A673 (cell line): ENCODE measurements around the gene IL17B. TPM values are rescaled to one million over a fixed set of nuclear protein-coding genes. Genes with fewer than 3 reads are reported as not detected.

Experiments
- BruUV-seq: library from RNA; stranded (reverse); fragments of 400-500 nt; replicated peaks from 2 replicates; lab custom pipeline; 2021; lab: Mats Ljungman, UMichigan
- CTCF ChIA-PET: fragments of 300-600 bp; sonication (Branson Sonifier 250); formaldehyde crosslinking; loops from one replicate; lab custom pipeline; 2022; ENCODE audit warnings: antibody characterized with exemption; lab: Charles Lee
- POLR2A ChIA-PET: fragments of 300-600 bp; sonication (Branson Sonifier 250); formaldehyde crosslinking; loops from one replicate; lab custom pipeline; 2022; ENCODE audit warnings: antibody characterized with exemption; ENCODE audit not compliant: low non-redundant PET; lab: Charles Lee
- DNase-seq: peaks from one replicate; pipeline ENCODE4 v3.0.0-alpha.2; 2015; ENCODE audit warnings: low spot score
- H3K27ac ChIP-seq: fragments of 200-600 bp; sonication (generic); 2 replicates; pipeline ENCODE4 v1.5.1; 2016; ENCODE audit warnings: mixed run types, low read depth, mild to moderate bottlenecking, mixed read lengths, antibody characterized with exemption, low read length; ENCODE audit not compliant: poor library complexity, severe bottlenecking
- H3K27me3 ChIP-seq: fragments of 200-600 bp; sonication (generic); replicated peaks from 2 replicates; pipeline ENCODE4 v1.6.1; 2017; ENCODE audit warnings: mixed run types, low read depth, mild to moderate bottlenecking, mixed read lengths, antibody characterized with exemption, low read length; ENCODE audit not compliant: insufficient read depth, poor library complexity
- H3K36me3 ChIP-seq: fragments of 200-600 bp; sonication (generic); 2 replicates; pipeline ENCODE4 v1.6.1; 2016; ENCODE audit warnings: mixed run types, mild to moderate bottlenecking, mixed read lengths, antibody characterized with exemption, low read length; ENCODE audit not compliant: insufficient read depth, poor library complexity, severe bottlenecking
- H3K4me1 ChIP-seq: fragments of 200-600 bp; sonication (generic); 2 replicates; pipeline ENCODE4 v1.6.1; 2017; ENCODE audit warnings: mixed run types, mild to moderate bottlenecking, mixed read lengths, antibody characterized with exemption, low read length; ENCODE audit not compliant: insufficient read depth, poor library complexity, severe bottlenecking
- H3K4me3 ChIP-seq: fragments of 200-600 bp; sonication (generic); 2 replicates; pipeline ENCODE4 v1.5.1; 2016; ENCODE audit warnings: low read depth, mixed run types, mild to moderate bottlenecking, mixed read lengths, low read length; ENCODE audit not compliant: poor library complexity, severe bottlenecking
- H3K9me3 ChIP-seq: fragments of 200-600 bp; sonication (generic); 2 replicates; pipeline ENCODE4 v1.6.1; 2016; ENCODE audit warnings: mixed run types, low read depth, mild to moderate bottlenecking, mixed read lengths, antibody characterized with exemption, low read length; ENCODE audit not compliant: poor library complexity, severe bottlenecking
- CTCF ChIP-seq: fragments of 300-800, 200-600 bp; sonication (generic); conservative IDR thresholded peaks from 2 replicates; pipeline ENCODE4 v1.5.1; 2017; ENCODE audit warnings: low read depth, mild to moderate bottlenecking, antibody characterized with exemption, low read length, moderate library complexity, mixed read lengths
- EZH2 ChIP-seq: fragments of 200-600 bp; sonication (generic); IDR thresholded peaks from 2 replicates; pipeline ENCODE4 v1.6.1; 2017; ENCODE audit warnings: borderline replicate concordance, low read depth, mild to moderate bottlenecking, mixed read lengths, antibody characterized with exemption, low read length; ENCODE audit not compliant: poor library complexity, severe bottlenecking
- intact Hi-C: fragments of 100-400 bp; cut with micrococcal nuclease; formaldehyde crosslinking; loops from one replicate; pipeline ENCODE4 v1.10.0; 2022; ENCODE audit not compliant: unreplicated experiment
- total RNA-seq: library from RNA; stranded (reverse); gene quantifications from 2 replicates; pipeline ENCODE4 v1.2.3, GENCODE V29; 2021

The IL17B gene
- total RNA-seq, 1 experiment from 2014 or later = not detected

- Histone ChIP-seq H3K9me3 (no peaks in the 10 kb centered on the region), H3K4me1 (peaks cover 10% of the 10 kb centered on the region), H3K27ac (no peak overlapping the region), H3K4me3 (no peak overlapping the region), H3K27me3 (no peaks in the 10 kb centered on the region), H3K36me3 (peaks cover 40% of the 10 kb centered on the region)
- ChIA-PET CTCF (no interaction called here), POLR2A (interaction anchor here (0.6 kb wide), 1 partner anchor 565 kb away, joined by 9 read pairs; no protein-coding TSS in a partner anchor)
- BruUV-seq = no TSS peak
- intact Hi-C loops = no loop called here
- DNase-seq = no peak
- TF ChIP-seq EZH2 (no peak), CTCF (no peak)
Observed at GRCh38 chr5:149355688-149356087, 23.4 kb downstream of the IL17B start.

GRCh38 chr5:149353911-149354310 lies 25.2 kb downstream of the IL17B start:
- ChIA-PET CTCF (no interaction called here), POLR2A (no interaction called here)
- TF ChIP-seq EZH2 (no peak), CTCF (no peak)
- H3K9me3 ChIP-seq = no peaks in the 10 kb centered on the region
- no peak overlapping the region for H3K4me3 ChIP-seq
- peaks cover 58% of the 10 kb centered on the region for H3K36me3 ChIP-seq
- BruUV-seq = no TSS peak
- intact Hi-C loops = no loop called here
- no peak overlapping the region for H3K27ac ChIP-seq
- H3K27me3 ChIP-seq = no peaks in the 10 kb centered on the region
- peaks cover 10% of the 10 kb centered on the region for H3K4me1 ChIP-seq
- no peak for DNase-seq

GRCh38 chr5:149352169-149352568 lies 26.9 kb downstream of the IL17B start:
- DNase-seq = no peak
- ChIA-PET CTCF (no interaction called here), POLR2A (no interaction called here)
- TF ChIP-seq CTCF (no peak), EZH2 (no peak)
- Histone ChIP-seq H3K9me3 (no peaks in the 10 kb centered on the region), H3K4me3 (no peak overlapping the region), H3K27ac (no peak overlapping the region), H3K4me1 (peaks cover 1% of the 10 kb centered on the region), H3K36me3 (peaks cover 75% of the 10 kb centered on the region), H3K27me3 (no peaks in the 10 kb centered on the region)
- intact Hi-C loops = no loop called here
- no TSS peak for BruUV-seq
